Thyroid gland (tissue), 4 donors: ENCODE measurements around the gene ZFY. TPM values are rescaled to one million over a fixed set of nuclear protein-coding genes. Genes with fewer than 3 reads are reported as not detected.

ENCODE experiments used
- DNase-seq, 2 donors: peaks; one replicate each; pipeline ENCODE4 v3.0.0-alpha.2; 2019
- H3K27ac ChIP-seq, 3 donors: fragments of 200-600 bp; sonication (generic); 1 replicate in 2 of 3; 2 replicates in 1 of 3; pipeline ENCODE4 v1.5.1; 2016 to 2019; ENCODE audit warnings: mild to moderate bottlenecking in 1 of 3, moderate library complexity in 1 of 3
- H3K27me3 ChIP-seq: fragments of 200-600 bp; sonication (generic); one replicate; pipeline ENCODE4 v1.5.1; 2019
- H3K36me3 ChIP-seq, 2 donors: fragments of 200-600 bp; sonication (generic); one replicate each; pipeline ENCODE4 v1.5.1; 2016 to 2019
- H3K4me1 ChIP-seq, 2 donors: fragments of 200-600 bp; sonication (generic); one replicate each; pipeline ENCODE4 v1.5.1; 2017 to 2019
- H3K4me3 ChIP-seq, 3 donors: fragments of 200-600 bp; sonication (generic); replicated peaks in 1 of 3; 1 replicate in 2 of 3; 2 replicates in 1 of 3; pipeline ENCODE4 v1.5.1; 2016; ENCODE audit warnings: mild to moderate bottlenecking in 1 of 3
- H3K9me3 ChIP-seq: fragments of 200-600 bp; sonication (generic); one replicate; pipeline ENCODE4 v1.5.1; 2017
- POLR2A ChIP-seq, 2 donors: fragments of 450-650 bp; IDR thresholded peaks; one replicate each; pipeline ENCODE4 v1.6.1; 2017; ENCODE audit warnings: antibody characterized with exemption in 2 of 2, mild to moderate bottlenecking in 2 of 2, moderate library complexity in 1 of 2
- WGBS, 2 donors: methylation state at CpG; one replicate each; pipeline ENCODE4 v1.1.5; 2017; 5-methylcytosine and 5-hydroxymethylcytosine counted together
- intact Hi-C: fragments of 100-400 bp; cut with DNase I; formaldehyde crosslinking; loops from one replicate; pipeline ENCODE4 v1.15.1; 2023
- total RNA-seq, 4 donors: library from RNA; depleted of rRNA; stranded (reverse); fragments of >200 nt; gene quantifications; one replicate each; pipeline ENCODE4 v1.2.3, GENCODE V29; 2016
- TF ChIP-seq, protein P1 (sequence below), 6 experiments: fragments of 200-600 bp in 3 of 6; fragments of 450-650 bp in 3 of 6; sonication (generic) in 3 of 6; IDR thresholded peaks; one replicate each; pipeline ENCODE4 v1.5.1; 2016 to 2019; ENCODE audit warnings: antibody characterized with exemption in 6 of 6, mild to moderate bottlenecking in 2 of 6, inconsistent platforms in 1 of 6, moderate library complexity in 1 of 6

Gene ZFY
- total RNA-seq, 4 donors from 2014 or later: 30.1 to 44.5 TPM; not detected in 2

DNA sequence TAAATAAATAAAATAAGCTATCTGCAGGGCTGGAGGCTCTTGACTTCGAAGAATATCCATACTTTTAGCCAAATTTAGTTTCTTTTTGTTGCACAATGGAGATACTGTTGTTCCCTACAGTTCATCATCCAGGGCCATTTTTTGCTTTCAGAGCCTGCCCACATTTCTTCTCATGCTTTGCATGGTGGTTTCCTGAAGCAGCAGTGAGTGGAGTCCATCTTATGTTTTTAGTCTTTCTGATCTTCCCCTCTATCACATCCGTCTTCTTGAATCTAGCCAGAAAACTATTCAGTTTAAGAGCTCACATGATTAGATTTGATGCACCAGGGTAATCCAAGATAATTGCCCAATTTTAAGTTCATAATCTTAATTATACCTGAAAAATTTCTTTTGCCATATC lies 19.6 kb downstream of the ZFY start:
- no peak for TF ChIP-seq POLR2A (IDR thresholded peaks at IDR 0.05)
- TF ChIP-seq, protein P1, sequence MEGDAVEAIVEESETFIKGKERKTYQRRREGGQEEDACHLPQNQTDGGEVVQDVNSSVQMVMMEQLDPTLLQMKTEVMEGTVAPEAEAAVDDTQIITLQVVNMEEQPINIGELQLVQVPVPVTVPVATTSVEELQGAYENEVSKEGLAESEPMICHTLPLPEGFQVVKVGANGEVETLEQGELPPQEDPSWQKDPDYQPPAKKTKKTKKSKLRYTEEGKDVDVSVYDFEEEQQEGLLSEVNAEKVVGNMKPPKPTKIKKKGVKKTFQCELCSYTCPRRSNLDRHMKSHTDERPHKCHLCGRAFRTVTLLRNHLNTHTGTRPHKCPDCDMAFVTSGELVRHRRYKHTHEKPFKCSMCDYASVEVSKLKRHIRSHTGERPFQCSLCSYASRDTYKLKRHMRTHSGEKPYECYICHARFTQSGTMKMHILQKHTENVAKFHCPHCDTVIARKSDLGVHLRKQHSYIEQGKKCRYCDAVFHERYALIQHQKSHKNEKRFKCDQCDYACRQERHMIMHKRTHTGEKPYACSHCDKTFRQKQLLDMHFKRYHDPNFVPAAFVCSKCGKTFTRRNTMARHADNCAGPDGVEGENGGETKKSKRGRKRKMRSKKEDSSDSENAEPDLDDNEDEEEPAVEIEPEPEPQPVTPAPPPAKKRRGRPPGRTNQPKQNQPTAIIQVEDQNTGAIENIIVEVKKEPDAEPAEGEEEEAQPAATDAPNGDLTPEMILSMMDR (IDR thresholded peaks at IDR 0.05): no peak
- H3K4me1 ChIP-seq: no peaks in the 10 kb centered on the region
- DNase-seq: no peak
- no peak overlapping the region for H3K27ac ChIP-seq
- intact Hi-C loops: no loop called here
- no peak overlapping the region for H3K4me3 ChIP-seq
- no peaks in the 10 kb centered on the region for H3K36me3 ChIP-seq
- WGBS, 2 donors: 90 to 97% methylated on average over 2 of the region's 2 CpGs
- no peaks in the 10 kb centered on the region for H3K9me3 ChIP-seq
- H3K27me3 ChIP-seq: no peaks in the 10 kb centered on the region

DNA sequence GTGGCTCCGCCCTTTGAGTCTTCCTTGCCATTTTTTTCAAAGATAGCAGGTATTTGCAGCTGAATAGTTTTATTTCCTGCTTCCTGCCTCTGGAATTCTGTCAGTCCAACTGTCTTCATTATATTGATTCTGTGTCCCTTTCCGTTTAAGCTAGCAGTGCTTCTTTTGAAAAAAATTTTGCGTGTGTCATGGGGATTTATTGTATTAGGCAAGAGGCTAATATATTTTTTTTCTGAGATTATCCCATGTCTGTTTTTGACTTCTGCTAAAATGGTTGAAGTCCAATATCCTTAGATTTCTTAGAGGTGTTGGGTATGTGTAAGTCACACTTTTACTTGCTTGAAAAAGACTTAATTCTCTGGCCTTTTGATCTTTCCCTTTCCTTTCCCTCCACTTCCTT lies 20.4 kb downstream of the ZFY start:
- DNase-seq: no peak
- Histone ChIP-seq H3K4me1 (no peaks in the 10 kb centered on the region), H3K36me3 (no peaks in the 10 kb centered on the region), H3K4me3 (no peak overlapping the region), H3K27me3 (no peaks in the 10 kb centered on the region), H3K27ac (no peak overlapping the region), H3K9me3 (no peaks in the 10 kb centered on the region)
- 73 to 79% methylated on average over 3 of the region's 3 CpGs for WGBS, 2 donors
- no peak for TF ChIP-seq POLR2A (IDR thresholded peaks at IDR 0.05)
- TF ChIP-seq, protein P1 (IDR thresholded peaks at IDR 0.05): no peak
- intact Hi-C loops: no loop called here

DNA sequence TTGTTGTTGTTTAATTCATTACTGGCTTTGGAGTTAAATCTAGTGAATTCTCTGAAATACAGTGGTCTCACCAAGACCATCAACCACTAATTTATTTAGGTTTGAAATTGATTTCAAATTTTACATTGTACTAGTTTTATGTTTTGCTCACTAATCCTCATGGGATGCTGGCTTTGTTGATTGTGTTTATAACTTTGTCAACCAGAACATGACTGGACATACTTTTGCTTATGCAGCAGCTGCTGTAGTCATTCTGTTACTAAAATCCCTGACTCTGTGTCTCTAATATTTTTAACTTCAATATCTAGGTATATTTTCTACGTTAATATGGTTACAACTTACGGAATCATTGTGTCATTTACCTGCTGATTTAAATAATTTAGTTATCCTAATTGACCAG lies 26.9 kb downstream of the ZFY start:
- no peaks in the 10 kb centered on the region for H3K36me3 ChIP-seq
- H3K27me3 ChIP-seq: no peaks in the 10 kb centered on the region
- TF ChIP-seq, protein P1 (IDR thresholded peaks at IDR 0.05): no peak
- TF ChIP-seq POLR2A (IDR thresholded peaks at IDR 0.05): no peak
- no peak for DNase-seq
- WGBS, 2 donors: 95 to 97% methylated on average over 2 of the region's 2 CpGs
- intact Hi-C loops: no loop called here
- H3K4me3 ChIP-seq: no peak overlapping the region
- no peaks in the 10 kb centered on the region for H3K4me1 ChIP-seq
- no peak overlapping the region for H3K27ac ChIP-seq
- H3K9me3 ChIP-seq: no peaks in the 10 kb centered on the region

DNA sequence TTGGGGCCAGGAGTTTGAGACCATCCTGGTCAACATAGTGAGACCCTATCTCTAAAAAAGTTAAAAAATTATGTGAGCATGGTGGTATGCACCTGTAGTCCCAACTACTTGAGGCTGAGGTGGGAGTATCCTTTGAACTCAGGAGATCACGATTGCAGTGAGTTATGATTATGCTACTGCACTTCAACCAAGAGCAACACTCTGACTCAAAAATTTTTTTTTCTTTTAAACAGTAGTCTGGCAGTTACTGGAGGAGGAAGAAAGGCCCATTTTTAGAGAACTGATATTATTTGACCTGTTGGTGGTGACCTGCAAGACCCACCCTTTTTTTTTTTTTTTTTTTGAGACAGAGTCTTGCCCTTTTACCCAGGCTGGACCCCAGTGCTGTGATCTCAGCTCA lies 29.6 kb downstream of the ZFY start:
- no peaks in the 10 kb centered on the region for H3K36me3 ChIP-seq

DNA sequence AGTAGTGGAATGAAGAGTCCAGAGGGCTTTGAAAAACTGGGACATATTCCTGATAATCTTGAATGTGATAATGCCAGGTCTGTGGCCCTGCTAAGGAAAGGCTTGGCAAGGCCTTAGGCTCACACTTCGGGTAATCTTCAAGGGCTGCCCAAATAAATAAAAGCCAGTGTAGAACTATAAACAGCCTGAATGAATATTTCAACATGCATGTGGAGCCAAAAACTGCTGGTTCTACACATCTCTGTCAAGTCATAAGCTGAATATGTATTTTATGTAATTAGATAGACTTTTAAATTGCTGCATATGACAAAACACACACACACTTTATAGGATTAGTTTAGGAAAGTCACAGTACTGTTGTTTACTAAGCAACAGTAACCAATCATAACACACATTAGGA lies 30.4 kb downstream of the ZFY start:
- H3K27me3 ChIP-seq: no peaks in the 10 kb centered on the region
- no peaks in the 10 kb centered on the region for H3K4me1 ChIP-seq
- WGBS, 2 donors: 7 to 29% methylated on average over 1 of the region's 1 CpG
- DNase-seq: peak; percentile 31 to 44
- H3K4me3 ChIP-seq: no peak overlapping the region
- TF ChIP-seq POLR2A (IDR thresholded peaks at IDR 0.05): no peak
- TF ChIP-seq, protein P1 (IDR thresholded peaks at IDR 0.05): no peak
- H3K27ac ChIP-seq: peak overlapping the region in 1 of 3 donors; percentile 55
- H3K36me3 ChIP-seq: no peaks in the 10 kb centered on the region
- no peaks in the 10 kb centered on the region for H3K9me3 ChIP-seq
- intact Hi-C loops: no loop called here

More for the DNA sequence above, 29.6 kb downstream of the ZFY start:
- Histone ChIP-seq H3K27me3 (no peaks in the 10 kb centered on the region), H3K4me3 (no peak overlapping the region), H3K4me1 (no peaks in the 10 kb centered on the region), H3K9me3 (no peaks in the 10 kb centered on the region), H3K27ac (peak overlapping the region in 1 of 3 donors; percentile 55)
- no peak for TF ChIP-seq POLR2A (IDR thresholded peaks at IDR 0.05)
- TF ChIP-seq, protein P1 (IDR thresholded peaks at IDR 0.05): no peak
- DNase-seq: no peak
- 25 to 58% methylated on average over 1 of the region's 1 CpG for WGBS, 2 donors
- intact Hi-C loops: no loop called here
